Brain microvascular endothelial cell (primary cell): Measurements from ENCODE around the gene RANBP1.

Experiments used
- DNase-seq: peaks from one replicate; pipeline ENCODE4 v3.0.0-alpha.2; 2020
- H3K27ac ChIP-seq: fragments of 250-450 bp; sonication (Bioruptor Pico); 2 replicates; pipeline ENCODE4 v1.5.1; 2020; ENCODE audit warnings: mild to moderate bottlenecking, moderate library complexity
- H3K27me3 ChIP-seq: fragments of 250-450 bp; sonication (Bioruptor Pico); replicated peaks from 2 replicates; pipeline ENCODE4 v1.5.1; 2020; ENCODE audit warnings: mild to moderate bottlenecking
- H3K36me3 ChIP-seq: fragments of 250-450 bp; sonication (Bioruptor Pico); replicated peaks from 2 replicates; pipeline ENCODE4 v1.5.1; 2020; ENCODE audit warnings: mild to moderate bottlenecking
- H3K4me3 ChIP-seq: 2 replicates; pipeline ENCODE4 v1.5.1; 2011; ENCODE audit warnings: low read depth, mild to moderate bottlenecking, control low read depth, low read length, moderate library complexity
- CTCF ChIP-seq: IDR thresholded peaks from 2 replicates; pipeline ENCODE4 v1.5.1; 2011; ENCODE audit warnings: low read depth, mild to moderate bottlenecking, moderate library complexity, low read length, control low read depth, inconsistent platforms; ENCODE audit errors: missing control alignments
- in situ Hi-C: cut with HindIII; loops from 2 replicates; pipeline ENCODE4 v1.10.0; 2017; ENCODE audit warnings: low sequenced_read_pairs, low pct_ligation_motif_present

Gene RANBP1

DNA sequence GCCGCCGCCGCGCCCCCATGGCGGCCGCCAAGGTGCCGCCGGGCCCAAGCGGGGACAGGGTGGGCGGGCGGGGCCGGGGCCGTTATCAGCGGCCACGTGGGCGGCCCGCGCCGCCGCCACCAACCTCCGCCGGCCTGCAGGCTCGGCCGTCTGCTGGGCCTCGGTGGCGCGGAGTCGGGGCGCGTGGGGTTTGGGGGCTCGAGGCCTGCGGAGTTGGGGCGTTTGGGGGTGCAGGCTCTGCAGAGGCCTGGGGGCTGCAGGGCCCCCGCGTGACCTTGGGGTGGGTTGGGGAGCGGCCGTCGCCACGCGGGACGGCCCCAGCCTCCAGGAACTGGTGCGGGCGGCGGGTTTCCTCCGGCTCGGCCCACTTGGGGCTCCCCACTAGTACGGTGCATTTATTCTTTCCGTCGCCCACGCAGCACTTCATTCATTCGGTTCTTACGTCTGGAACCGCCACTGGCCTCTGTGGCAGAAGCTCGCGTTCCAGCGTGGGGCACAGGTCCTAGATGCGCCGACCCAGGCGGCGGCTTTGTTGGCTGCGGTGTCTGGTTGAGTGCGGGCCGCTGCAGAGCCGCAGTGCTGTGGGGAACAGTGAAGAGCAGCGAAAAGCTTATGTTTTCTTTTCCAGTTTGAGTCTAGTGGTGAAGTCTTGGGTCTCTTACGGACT is 1.9 kb downstream of the RANBP1 start:
- Histone ChIP-seq H3K27me3 (no peaks in the 10 kb centered on the region), H3K27ac (peak overlapping the region; percentile 57), H3K36me3 (peaks cover 59% of the 10 kb centered on the region), H3K4me3 (peak overlapping the region; percentile 82)
- peak; percentile 6 for DNase-seq
- no peak for TF ChIP-seq CTCF
- in situ Hi-C loops: no loop called here

DNA sequence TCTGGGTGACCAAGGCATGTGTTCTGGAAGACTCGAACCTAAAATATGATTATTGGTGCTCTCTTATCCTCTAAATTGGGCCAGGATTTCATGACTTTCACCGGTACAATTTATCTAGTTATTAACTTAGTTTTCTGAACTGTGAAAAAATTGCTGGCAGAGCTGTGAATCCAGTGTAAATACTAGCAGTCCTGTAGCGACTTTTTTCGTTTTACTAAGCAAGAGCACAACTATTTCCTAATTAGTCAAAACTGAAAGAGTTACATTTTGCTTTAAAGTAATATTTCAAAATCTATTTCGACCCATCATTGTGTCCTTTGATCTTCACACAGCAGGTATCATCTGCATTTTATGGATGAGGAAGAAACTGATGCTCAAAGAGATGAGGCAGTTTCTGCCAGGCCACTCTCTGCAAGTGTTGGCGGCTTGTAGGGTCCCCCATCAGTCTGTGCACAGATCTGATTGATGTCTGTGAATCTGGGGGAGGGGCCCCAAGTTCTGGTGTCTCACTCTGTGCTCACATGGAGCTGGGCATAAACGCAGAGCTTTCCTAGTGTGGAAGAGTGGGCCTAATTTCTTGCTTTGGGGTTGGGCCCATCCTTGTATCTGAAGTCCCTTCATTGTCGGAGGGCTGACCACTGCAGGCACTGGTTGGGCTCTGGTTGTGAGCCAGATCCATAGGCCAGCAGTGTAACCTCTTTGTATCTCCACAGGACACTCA is 2.6 kb downstream of the RANBP1 start:
- in situ Hi-C loops: no loop called here
- TF ChIP-seq CTCF: no peak
- no peak for DNase-seq
- H3K4me3 ChIP-seq: peak overlapping the region; percentile 82
- H3K27ac ChIP-seq: peak overlapping the region; percentile 57
- H3K36me3 ChIP-seq: peaks cover 54% of the 10 kb centered on the region
- H3K27me3 ChIP-seq: no peaks in the 10 kb centered on the region

GRCh38 chr22:20121856-20122415 is 6.0 kb downstream of the RANBP1 start:
- in situ Hi-C loops: no loop called here
- Histone ChIP-seq H3K4me3 (no peak overlapping the region), H3K36me3 (peaks cover 61% of the 10 kb centered on the region), H3K27me3 (no peaks in the 10 kb centered on the region), H3K27ac (no peak overlapping the region)
- TF ChIP-seq CTCF: no peak
- DNase-seq: no peak

DNA sequence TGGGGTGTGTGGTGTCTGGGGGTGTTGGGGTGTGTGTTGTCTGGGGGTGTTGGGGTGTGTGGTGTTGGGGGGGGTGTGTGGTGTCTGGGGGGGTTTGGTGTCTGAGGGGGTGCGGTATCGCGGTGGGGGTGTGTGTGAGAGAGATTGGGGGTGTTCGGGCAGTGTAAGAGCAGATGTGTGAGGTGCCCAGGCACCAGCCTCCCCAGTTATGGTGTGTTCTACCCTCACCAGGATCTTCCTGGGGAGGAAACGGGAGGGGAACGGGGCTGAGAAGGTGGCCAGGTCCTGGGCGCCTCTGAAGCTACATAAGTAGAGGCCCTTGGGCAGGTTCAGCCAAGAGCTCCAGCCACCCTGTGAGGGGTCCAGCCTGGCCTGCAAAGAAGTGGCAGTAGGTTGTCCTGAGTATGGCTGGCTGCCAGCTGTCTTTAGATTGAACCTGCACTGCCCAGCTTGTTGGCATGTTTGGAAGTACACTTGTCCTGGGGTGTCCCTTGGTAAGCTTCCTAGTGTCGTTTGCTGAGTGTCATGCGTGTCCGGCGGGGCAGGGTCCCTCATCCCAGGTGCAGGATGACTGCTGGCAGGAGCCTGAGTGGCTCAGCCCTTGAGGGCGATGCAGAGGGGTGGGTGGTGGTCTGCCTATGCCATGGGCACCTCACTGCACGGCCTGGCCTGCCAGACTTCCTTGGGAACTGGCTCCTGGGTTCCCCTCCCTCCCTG is 7.6 kb downstream of the RANBP1 start:
- peaks cover 74% of the 10 kb centered on the region for H3K36me3 ChIP-seq

More for the DNA sequence above, 7.6 kb downstream of the RANBP1 start:
- in situ Hi-C loops: no loop called here
- no peak for DNase-seq
- no peak overlapping the region for H3K27ac ChIP-seq
- no peak for TF ChIP-seq CTCF
- H3K27me3 ChIP-seq: no peaks in the 10 kb centered on the region
- no peak overlapping the region for H3K4me3 ChIP-seq
